Measurements from ENCODE around the gene TAF9.

DNA sequence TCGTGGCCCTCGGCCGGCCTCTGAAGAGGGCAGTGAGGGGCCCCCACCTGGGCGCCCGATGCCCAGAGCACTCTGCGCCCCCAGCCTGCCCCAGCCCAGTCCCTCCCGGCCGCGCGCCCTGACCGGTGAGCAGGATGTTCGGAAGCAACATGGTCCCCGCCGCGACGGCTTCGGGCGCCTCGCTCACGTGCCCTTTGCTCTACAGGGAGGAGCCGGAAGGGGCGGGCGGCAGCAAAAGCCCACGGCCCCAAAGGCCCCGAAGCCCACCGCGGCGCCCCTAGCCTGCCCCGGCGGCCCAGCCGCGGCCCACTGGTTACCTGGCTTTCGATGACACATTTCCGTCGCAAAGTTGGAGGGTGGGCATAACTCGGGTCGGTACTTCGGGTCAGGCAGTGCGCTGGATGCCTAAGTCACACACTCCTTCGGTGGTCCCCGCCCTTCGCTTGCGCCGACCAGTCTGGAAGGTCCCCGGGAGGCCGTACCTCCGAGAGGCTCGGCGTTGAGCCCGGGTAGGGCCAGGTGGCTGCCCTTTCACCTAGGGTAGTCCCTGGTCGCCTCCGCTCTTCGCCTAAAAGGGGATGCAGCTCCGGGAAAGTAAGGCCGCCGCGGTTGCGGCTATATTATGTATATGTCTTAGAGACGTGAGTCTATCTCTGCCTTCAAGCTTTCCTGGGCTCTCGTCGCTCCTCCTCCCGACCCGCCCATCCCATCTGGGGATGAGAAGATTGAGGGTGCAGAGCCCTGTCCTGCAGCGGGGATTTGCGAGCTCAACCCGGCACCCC is at the start of gene TAF9, which contains the start of the genes AK6 and RAD17:
- TF ChIP-seq, protein P1, sequence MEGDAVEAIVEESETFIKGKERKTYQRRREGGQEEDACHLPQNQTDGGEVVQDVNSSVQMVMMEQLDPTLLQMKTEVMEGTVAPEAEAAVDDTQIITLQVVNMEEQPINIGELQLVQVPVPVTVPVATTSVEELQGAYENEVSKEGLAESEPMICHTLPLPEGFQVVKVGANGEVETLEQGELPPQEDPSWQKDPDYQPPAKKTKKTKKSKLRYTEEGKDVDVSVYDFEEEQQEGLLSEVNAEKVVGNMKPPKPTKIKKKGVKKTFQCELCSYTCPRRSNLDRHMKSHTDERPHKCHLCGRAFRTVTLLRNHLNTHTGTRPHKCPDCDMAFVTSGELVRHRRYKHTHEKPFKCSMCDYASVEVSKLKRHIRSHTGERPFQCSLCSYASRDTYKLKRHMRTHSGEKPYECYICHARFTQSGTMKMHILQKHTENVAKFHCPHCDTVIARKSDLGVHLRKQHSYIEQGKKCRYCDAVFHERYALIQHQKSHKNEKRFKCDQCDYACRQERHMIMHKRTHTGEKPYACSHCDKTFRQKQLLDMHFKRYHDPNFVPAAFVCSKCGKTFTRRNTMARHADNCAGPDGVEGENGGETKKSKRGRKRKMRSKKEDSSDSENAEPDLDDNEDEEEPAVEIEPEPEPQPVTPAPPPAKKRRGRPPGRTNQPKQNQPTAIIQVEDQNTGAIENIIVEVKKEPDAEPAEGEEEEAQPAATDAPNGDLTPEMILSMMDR (conservative IDR thresholded peaks at IDR 0.05): no peak
- TF ChIP-seq ZFX (IDR thresholded peaks at IDR 0.05): peak; percentile 33
